Sigmoid colon (tissue), 7 donors: ENCODE measurements around the gene MND1. TPM values are rescaled to one million over a fixed set of nuclear protein-coding genes. Genes with fewer than 3 reads are reported as not detected.

Experiments used
- DNase-seq: peaks from one replicate; pipeline ENCODE4 v3.0.0-alpha.2; 2019
- H3K27ac ChIP-seq, 4 donors: fragments of 200-600 bp; sonication (generic); one replicate each; pipeline ENCODE4 v1.5.1; 2016 to 2019; ENCODE audit warnings: mild to moderate bottlenecking in 1 of 4
- H3K27me3 ChIP-seq, 3 donors: fragments of 200-600 bp; sonication (generic); one replicate each; pipeline ENCODE4 v1.5.1; 2019; ENCODE audit warnings: mild to moderate bottlenecking in 1 of 3
- H3K36me3 ChIP-seq, 4 donors: fragments of 200-600 bp; sonication (generic); one replicate each; pipeline ENCODE4 v1.5.1; 2016 to 2019
- H3K4me1 ChIP-seq, 4 donors: fragments of 200-600 bp; sonication (generic); one replicate each; pipeline ENCODE4 v1.5.1; 2017 to 2019
- H3K4me3 ChIP-seq, 4 donors: fragments of 200-600 bp; sonication (generic); one replicate each; pipeline ENCODE4 v1.5.1; 2017 to 2019; ENCODE audit warnings: mild to moderate bottlenecking in 2 of 4, moderate library complexity in 1 of 4
- H3K9me3 ChIP-seq, 4 donors: fragments of 200-600 bp in 3 of 4; sonication (generic) in 3 of 4; one replicate each; pipeline versions ENCODE4 v1.5.1 to v1.6.1; 2013 to 2019
- EP300 ChIP-seq, 4 donors: sonication (generic); formaldehyde crosslinking; IDR thresholded peaks; one replicate each; pipeline ENCODE4 v1.6.1; 2017; ENCODE audit warnings: antibody characterized with exemption in 4 of 4
- POLR2A ChIP-seq, 2 donors: fragments of 450-650 bp; IDR thresholded peaks; one replicate each; pipeline ENCODE4 v1.6.1; 2016; ENCODE audit warnings: antibody characterized with exemption in 2 of 2, mild to moderate bottlenecking in 2 of 2, moderate library complexity in 2 of 2
- POLR2AphosphoS5 ChIP-seq, 4 donors: sonication (generic); formaldehyde crosslinking; IDR thresholded peaks; one replicate each; pipeline ENCODE4 v1.6.1; 2017; ENCODE audit warnings: antibody characterized with exemption in 4 of 4
- WGBS, 2 donors: extraction: QIAGEN DNeasy Blood & Tissue Kit; methylation state at CpG; one replicate each; pipeline ENCODE4 v1.1.7; 2013; 5-methylcytosine and 5-hydroxymethylcytosine counted together
- intact Hi-C: fragments of 100-400 bp; cut with DNase I; formaldehyde crosslinking; loops from one replicate; pipeline ENCODE4 v1.15.1; 2023
- polyA plus RNA-seq, 3 donors: library from polyadenylated mRNA; stranded (reverse); fragments of 200-250 nt; gene quantifications; one replicate each; pipeline ENCODE4 v1.2.3, GENCODE V29; 2013
- total RNA-seq, 4 donors: library from RNA; depleted of rRNA; stranded (reverse); fragments of >200 nt; gene quantifications; one replicate each; pipeline ENCODE4 v1.1.0, GENCODE V29; 2016
- TF ChIP-seq, protein P1 (sequence below), 4 experiments: fragments of 450-650 bp in 3 of 4; fragments of 200-600 bp in 1 of 4; IDR thresholded peaks; one replicate each; pipeline ENCODE4 v1.5.1; 2016 to 2019; ENCODE audit warnings: antibody characterized with exemption in 4 of 4, mild to moderate bottlenecking in 3 of 4, moderate library complexity in 2 of 4
- donor health status: healthy with polysubstance abuse.
- donor health status: Bipolar disorder and iron deficiency.
- donor health status: healthy.

MND1 gene
- total and polyA plus RNA-seq, 7 donors, result 2.4 to 7.1 (median 4.0) TPM; not detected in 3

DNA sequence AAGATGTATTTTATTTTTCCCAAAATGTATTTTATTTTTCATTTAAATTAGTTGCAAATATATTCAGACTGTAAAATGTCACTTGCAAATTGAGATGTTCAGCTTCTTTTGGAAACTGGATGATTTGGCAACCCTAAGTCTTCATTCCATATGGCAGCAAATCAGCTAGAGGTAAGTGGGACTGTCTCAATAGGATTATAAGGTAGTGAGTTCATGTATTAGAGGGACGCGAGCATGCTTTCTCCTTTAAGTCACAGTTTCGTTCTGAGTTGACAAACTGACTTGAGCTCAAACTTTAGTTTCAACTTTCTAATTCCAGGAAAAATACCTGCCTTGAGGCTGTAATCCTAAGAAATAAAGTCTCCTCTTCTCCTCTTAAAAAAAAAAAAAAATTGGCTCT is 77.5 kb downstream of the MND1 start:
- peaks cover 0 to 6% (median 2%) of the 10 kb centered on the region in 4 donors for H3K4me1 ChIP-seq
- H3K4me3 ChIP-seq, result no peak overlapping the region
- no peak overlapping the region for H3K27ac ChIP-seq
- WGBS, 2 donors, result 72 to 87% methylated on average over 3 of the region's 3 CpGs
- H3K36me3 ChIP-seq, result no peaks in the 10 kb centered on the region
- H3K9me3 ChIP-seq, result no peaks in the 10 kb centered on the region
- DNase-seq, result no peak
- intact Hi-C loops, result no loop called here
- TF ChIP-seq POLR2A (IDR thresholded peaks at IDR 0.05), result no peak
- no peaks in the 10 kb centered on the region for H3K27me3 ChIP-seq

DNA sequence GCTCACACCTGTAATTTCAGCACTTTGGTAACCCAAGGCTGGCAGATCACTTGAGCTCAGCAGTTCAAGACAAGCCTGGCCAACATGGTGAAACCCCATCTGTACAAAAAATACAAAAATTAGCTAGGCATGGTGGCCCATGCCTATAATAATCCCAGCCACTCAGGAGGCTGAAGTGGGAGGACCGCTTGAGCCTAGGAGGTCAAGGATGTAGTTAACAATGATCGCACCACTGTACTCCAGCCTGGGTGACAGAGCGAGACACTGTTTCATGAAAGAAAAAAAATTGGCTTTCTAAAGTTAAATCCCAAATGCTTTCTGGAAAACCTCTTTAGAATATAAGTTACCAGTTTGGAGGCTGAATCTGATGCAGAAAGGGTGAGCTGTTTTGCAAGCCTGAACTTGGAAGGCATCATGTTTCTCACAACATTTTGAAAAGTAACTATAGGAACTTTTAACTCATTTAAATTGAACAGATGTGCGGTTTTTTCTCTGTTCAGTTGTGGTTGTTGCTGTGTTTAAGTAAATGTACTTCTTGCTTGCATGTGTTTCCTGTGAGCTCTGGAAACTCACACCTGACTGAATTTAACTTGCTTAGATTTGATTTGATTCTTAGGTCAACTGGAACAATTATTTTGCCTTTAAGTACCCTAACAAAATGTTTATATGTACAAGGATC is 81.9 kb downstream of the MND1 start:
- Histone ChIP-seq H3K27ac (peak overlapping the region in 1 of 4 donors; percentile 82), H3K36me3 (no peaks in the 10 kb centered on the region), H3K4me3 (no peak overlapping the region), H3K27me3 (no peaks in the 10 kb centered on the region), H3K9me3 (no peaks in the 10 kb centered on the region), H3K4me1 (peaks cover 0 to 29% (median 26%) of the 10 kb centered on the region in 4 donors)
- intact Hi-C loops, result no loop called here
- 63 to 91% methylated on average over 4 of the region's 4 CpGs for WGBS, 2 donors
- TF ChIP-seq POLR2AphosphoS5 (IDR thresholded peaks at IDR 0.05), result no peak
- no peak for TF ChIP-seq POLR2A (IDR thresholded peaks at IDR 0.05)
- no peak for TF ChIP-seq EP300 (IDR thresholded peaks at IDR 0.05)
- TF ChIP-seq, protein P1, sequence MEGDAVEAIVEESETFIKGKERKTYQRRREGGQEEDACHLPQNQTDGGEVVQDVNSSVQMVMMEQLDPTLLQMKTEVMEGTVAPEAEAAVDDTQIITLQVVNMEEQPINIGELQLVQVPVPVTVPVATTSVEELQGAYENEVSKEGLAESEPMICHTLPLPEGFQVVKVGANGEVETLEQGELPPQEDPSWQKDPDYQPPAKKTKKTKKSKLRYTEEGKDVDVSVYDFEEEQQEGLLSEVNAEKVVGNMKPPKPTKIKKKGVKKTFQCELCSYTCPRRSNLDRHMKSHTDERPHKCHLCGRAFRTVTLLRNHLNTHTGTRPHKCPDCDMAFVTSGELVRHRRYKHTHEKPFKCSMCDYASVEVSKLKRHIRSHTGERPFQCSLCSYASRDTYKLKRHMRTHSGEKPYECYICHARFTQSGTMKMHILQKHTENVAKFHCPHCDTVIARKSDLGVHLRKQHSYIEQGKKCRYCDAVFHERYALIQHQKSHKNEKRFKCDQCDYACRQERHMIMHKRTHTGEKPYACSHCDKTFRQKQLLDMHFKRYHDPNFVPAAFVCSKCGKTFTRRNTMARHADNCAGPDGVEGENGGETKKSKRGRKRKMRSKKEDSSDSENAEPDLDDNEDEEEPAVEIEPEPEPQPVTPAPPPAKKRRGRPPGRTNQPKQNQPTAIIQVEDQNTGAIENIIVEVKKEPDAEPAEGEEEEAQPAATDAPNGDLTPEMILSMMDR (IDR thresholded peaks at IDR 0.05), result no peak
- DNase-seq, result no peak

DNA sequence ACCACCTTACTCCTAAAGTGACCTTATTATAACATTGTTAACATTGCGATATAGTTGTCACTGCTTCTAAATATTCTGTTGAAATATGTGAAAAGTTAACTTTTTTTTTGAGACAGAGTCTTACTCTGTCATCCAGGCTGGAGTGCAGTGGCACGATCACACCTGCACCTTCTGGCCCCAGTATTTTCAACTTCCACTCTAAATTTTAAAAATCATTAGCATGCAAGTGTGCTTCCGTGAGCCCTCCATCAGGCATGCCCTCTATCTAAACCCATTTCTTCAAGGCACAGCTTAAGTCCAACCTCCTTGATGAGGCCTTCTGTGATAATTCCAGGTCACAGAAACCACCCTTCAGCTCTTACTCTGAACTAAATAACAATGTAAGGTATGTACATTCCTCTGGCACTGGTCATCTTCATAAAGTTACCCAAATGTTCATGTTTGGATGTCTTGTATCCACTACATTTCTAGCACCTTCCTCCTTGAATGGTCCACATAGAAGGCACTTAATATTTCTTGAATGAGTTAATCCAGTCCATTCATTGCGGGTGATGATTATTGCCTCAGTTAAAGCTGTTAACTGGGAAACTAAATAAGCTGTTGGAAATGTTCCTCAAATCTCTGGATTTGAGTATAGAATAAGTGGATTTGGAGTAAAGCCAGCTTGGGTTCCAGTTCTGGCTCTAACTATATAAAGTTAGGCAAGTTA is 83.0 kb downstream of the MND1 start:
- intact Hi-C loops, result no loop called here
- Histone ChIP-seq H3K27ac (peak overlapping the region in 3 of 4 donors; percentile 74 to 82 (median 76)), H3K36me3 (no peaks in the 10 kb centered on the region), H3K4me3 (no peak overlapping the region), H3K4me1 (peaks cover 0 to 29% (median 26%) of the 10 kb centered on the region in 4 donors), H3K9me3 (no peaks in the 10 kb centered on the region), H3K27me3 (no peaks in the 10 kb centered on the region)
- DNase-seq, result no peak
- WGBS, 2 donors, result 82 to 96% methylated on average over 4 of the region's 4 CpGs
- no peak for TF ChIP-seq POLR2AphosphoS5 (IDR thresholded peaks at IDR 0.05)

DNA sequence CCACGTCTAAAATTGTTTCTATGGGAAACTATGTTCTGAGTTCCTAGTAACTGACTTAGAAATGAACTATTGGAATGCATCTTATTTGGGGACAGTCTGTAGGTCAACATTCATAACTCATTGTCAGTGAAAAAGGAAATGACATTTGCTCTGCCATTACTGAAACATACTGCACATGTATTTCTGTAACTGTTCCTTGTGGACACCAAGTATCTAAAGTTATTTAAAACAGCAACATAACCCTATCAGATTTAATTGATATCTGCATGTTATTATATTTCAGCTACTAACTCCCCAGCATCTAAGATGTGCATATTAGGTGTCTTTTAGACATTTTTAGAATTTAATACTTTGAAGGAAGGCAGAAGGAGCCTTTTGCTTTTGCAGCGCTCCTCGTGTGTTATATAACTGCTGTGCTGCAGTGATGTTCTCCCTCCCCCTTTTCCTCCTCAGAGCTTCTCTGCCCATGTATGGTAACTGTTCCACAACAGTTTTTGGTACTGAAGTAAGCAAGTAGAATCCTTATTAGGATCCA is 84.5 kb downstream of the MND1 start:
- TF ChIP-seq POLR2A (IDR thresholded peaks at IDR 0.05), result no peak
- TF ChIP-seq POLR2AphosphoS5 (IDR thresholded peaks at IDR 0.05), result peak in 3 of 4 donors; percentile 35 to 50 (median 45)
- TF ChIP-seq EP300 (IDR thresholded peaks at IDR 0.05), result peak in 1 of 4 donors; percentile 51
- TF ChIP-seq, protein P1 (IDR thresholded peaks at IDR 0.05), result no peak
- 46 to 76% methylated on average over 3 of the region's 3 CpGs for whole genome bisulfite sequencing, 2 donors
- no peaks in the 10 kb centered on the region for H3K27me3 ChIP-seq
- H3K36me3 ChIP-seq, result no peaks in the 10 kb centered on the region
- H3K4me3 ChIP-seq, result no peak overlapping the region
- peak; percentile 68 for DNase-seq
- peak overlapping the region; percentile 59 to 82 (median 75) for H3K27ac ChIP-seq
- intact Hi-C loops, result no loop called here
- no peaks in the 10 kb centered on the region for H3K9me3 ChIP-seq
- peaks cover 0 to 29% (median 26%) of the 10 kb centered on the region in 4 donors for H3K4me1 ChIP-seq

DNA sequence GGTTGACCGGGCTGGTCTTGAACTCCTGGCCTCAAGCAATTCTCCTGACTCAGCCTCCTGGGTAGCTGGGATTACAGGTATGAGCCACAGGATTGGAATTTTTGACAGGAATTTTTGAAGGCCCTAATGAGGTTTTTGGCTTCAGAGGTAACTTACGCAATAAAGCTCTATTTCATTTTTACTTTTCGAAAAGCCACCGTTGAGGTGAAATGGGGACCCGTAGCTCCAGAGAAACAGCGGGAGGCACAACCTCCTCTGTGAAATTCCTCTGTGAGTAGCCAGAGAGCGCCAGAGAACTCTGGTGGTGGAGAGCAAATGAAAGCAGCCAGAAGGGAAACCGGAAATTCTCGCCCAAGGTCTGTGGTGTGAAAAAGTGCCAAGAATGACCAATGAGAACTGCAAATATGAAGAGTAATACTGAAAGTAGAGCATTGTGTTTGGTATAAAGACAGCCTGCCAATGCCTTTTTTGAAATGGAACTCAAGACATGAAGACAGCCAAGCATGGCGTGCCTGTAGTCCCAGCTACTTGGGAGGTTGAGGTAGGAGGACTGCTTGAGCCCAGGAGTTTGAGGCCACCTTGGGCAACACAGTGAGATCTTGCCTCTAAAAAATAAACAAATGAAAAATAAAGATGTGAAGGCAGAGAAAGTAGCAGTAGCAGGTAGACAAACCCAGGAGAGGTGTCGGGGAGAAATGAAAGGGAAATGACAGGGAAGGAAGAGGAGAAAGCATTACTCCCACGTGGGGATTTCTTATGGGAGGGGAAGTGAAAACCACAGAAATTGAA is 88.7 kb downstream of the MND1 start:
- no peak overlapping the region for H3K4me3 ChIP-seq
- no peaks in the 10 kb centered on the region for H3K27me3 ChIP-seq
- peak; percentile 74 for DNase-seq
- peaks cover 0 to 22% (median 18%) of the 10 kb centered on the region in 4 donors for H3K4me1 ChIP-seq
- intact Hi-C loops, result loop anchor here (5.0 kb wide), 2 partner anchors 34 to 139 kb away; partner anchors contain the start of gene TMEM131L
- no peaks in the 10 kb centered on the region for H3K36me3 ChIP-seq
- WGBS, 2 donors, result 35 to 51% methylated on average over 12 of the region's 12 CpGs
- no peaks in the 10 kb centered on the region for H3K9me3 ChIP-seq
- peak overlapping the region in 2 of 4 donors; percentile 39 for H3K27ac ChIP-seq
- TF ChIP-seq POLR2AphosphoS5 (IDR thresholded peaks at IDR 0.05) (no peak), EP300 (IDR thresholded peaks at IDR 0.05) (no peak), POLR2A (IDR thresholded peaks at IDR 0.05) (no peak)
- TF ChIP-seq, protein P1 (IDR thresholded peaks at IDR 0.05), result peak in 3 of 4 experiments; percentile 7 to 49 (median 41)
